Measurements from ENCODE around the gene TIAM1. TPM values are rescaled to one million over a fixed set of nuclear protein-coding genes. Genes with fewer than 3 reads are reported as not detected.
A peak's percentile ranks its signal among the peaks of the same experiment; 100 is the strongest.

Gene TIAM1
- total and polyA plus RNA-seq, 8 donors = 1.1 to 19.8 (median 3.3) TPM

- Histone ChIP-seq H3K9me3 (no peaks in the 10 kb centered on the region), H3K4me3 (no peak overlapping the region), H3K36me3 (no peaks in the 10 kb centered on the region), H3K4me1 (no peaks in the 10 kb centered on the region), H3K27me3 (no peaks in the 10 kb centered on the region), H3K27ac (no peak overlapping the region)
- peak; percentile 38 to 50 for DNase-seq
- intact Hi-C loops (cut with DNase I; ENCODE audit: low total_unique reads) = no loop called here
- 35 to 57% (median 53%) methylated on average over 2 of the region's 2 CpGs for WGBS, 5 donors
- TF ChIP-seq POLR2A (IDR thresholded peaks at IDR 0.05) = no peak
- TF ChIP-seq POLR2AphosphoS5 (IDR thresholded peaks at IDR 0.05) = no peak
- TF ChIP-seq CTCF (IDR thresholded peaks at IDR 0.05) = no peak
- no peak for TF ChIP-seq EP300 (IDR thresholded peaks at IDR 0.05)
Observed at GRCh38 chr21:31366825-31367224, 22.8 kb upstream of the TIAM1 start.

GRCh38 chr21:31364253-31364945 lies 20.3 kb upstream of the TIAM1 start:
- Histone ChIP-seq H3K27ac (no peak overlapping the region), H3K27me3 (no peaks in the 10 kb centered on the region), H3K4me1 (no peaks in the 10 kb centered on the region), H3K9me3 (peaks cover 0 to 6% (median 0%) of the 10 kb centered on the region in 4 donors), H3K4me3 (no peak overlapping the region), H3K36me3 (no peaks in the 10 kb centered on the region)
- intact Hi-C loops (cut with DNase I; ENCODE audit: low total_unique reads) = no loop called here
- 86 to 92% (median 90%) methylated on average over 4 of the region's 4 CpGs for whole genome bisulfite sequencing, 5 donors
- TF ChIP-seq EP300 (IDR thresholded peaks at IDR 0.05) (no peak), POLR2AphosphoS5 (IDR thresholded peaks at IDR 0.05) (no peak), CTCF (IDR thresholded peaks at IDR 0.05) (no peak), POLR2A (IDR thresholded peaks at IDR 0.05) (no peak)
- no peak for DNase-seq

GRCh38 chr21:31363720-31364119 lies 19.7 kb upstream of the TIAM1 start:
- DNase-seq = no peak
- WGBS, 5 donors = 62 to 83% (median 67%) methylated on average over 1 of the region's 1 CpG
- Histone ChIP-seq H3K36me3 (no peaks in the 10 kb centered on the region), H3K9me3 (peaks cover 0 to 10% (median 0%) of the 10 kb centered on the region in 4 donors), H3K27ac (no peak overlapping the region), H3K4me3 (no peak overlapping the region), H3K27me3 (no peaks in the 10 kb centered on the region), H3K4me1 (no peaks in the 10 kb centered on the region)
- TF ChIP-seq POLR2AphosphoS5 (IDR thresholded peaks at IDR 0.05) (no peak), EP300 (IDR thresholded peaks at IDR 0.05) (no peak), POLR2A (IDR thresholded peaks at IDR 0.05) (no peak), CTCF (IDR thresholded peaks at IDR 0.05) (no peak)
- intact Hi-C loops (cut with DNase I; ENCODE audit: low total_unique reads) = no loop called here

- DNase-seq = no peak
- Histone ChIP-seq H3K4me3 (no peak overlapping the region), H3K9me3 (peaks cover 0 to 10% (median 0%) of the 10 kb centered on the region in 4 donors), H3K27me3 (no peaks in the 10 kb centered on the region), H3K4me1 (no peaks in the 10 kb centered on the region), H3K27ac (no peak overlapping the region), H3K36me3 (no peaks in the 10 kb centered on the region)
- intact Hi-C loops (cut with DNase I; ENCODE audit: low total_unique reads) = no loop called here
- TF ChIP-seq EP300 (IDR thresholded peaks at IDR 0.05) = no peak
- no peak for TF ChIP-seq CTCF (IDR thresholded peaks at IDR 0.05)
- no peak for TF ChIP-seq POLR2A (IDR thresholded peaks at IDR 0.05)
- TF ChIP-seq POLR2AphosphoS5 (IDR thresholded peaks at IDR 0.05) = no peak
Observed at GRCh38 chr21:31360717-31361116, 16.7 kb upstream of the TIAM1 start.

All from stomach (tissue), 9 donors.